ENCODE data around the gene ADCY3. TPM values are rescaled to one million over a fixed set of nuclear protein-coding genes. Genes with fewer than 3 reads are reported as not detected.
A peak's percentile ranks its signal among the peaks of the same experiment; 100 is the strongest.

Gene ADCY3
- total and polyA plus RNA-seq, 9 of the 15 experiments (the other 6 are each of a cell fraction or from before 2014, with no cell fraction given), result 1.5 to 54.8 (median 26.3) TPM

DNA sequence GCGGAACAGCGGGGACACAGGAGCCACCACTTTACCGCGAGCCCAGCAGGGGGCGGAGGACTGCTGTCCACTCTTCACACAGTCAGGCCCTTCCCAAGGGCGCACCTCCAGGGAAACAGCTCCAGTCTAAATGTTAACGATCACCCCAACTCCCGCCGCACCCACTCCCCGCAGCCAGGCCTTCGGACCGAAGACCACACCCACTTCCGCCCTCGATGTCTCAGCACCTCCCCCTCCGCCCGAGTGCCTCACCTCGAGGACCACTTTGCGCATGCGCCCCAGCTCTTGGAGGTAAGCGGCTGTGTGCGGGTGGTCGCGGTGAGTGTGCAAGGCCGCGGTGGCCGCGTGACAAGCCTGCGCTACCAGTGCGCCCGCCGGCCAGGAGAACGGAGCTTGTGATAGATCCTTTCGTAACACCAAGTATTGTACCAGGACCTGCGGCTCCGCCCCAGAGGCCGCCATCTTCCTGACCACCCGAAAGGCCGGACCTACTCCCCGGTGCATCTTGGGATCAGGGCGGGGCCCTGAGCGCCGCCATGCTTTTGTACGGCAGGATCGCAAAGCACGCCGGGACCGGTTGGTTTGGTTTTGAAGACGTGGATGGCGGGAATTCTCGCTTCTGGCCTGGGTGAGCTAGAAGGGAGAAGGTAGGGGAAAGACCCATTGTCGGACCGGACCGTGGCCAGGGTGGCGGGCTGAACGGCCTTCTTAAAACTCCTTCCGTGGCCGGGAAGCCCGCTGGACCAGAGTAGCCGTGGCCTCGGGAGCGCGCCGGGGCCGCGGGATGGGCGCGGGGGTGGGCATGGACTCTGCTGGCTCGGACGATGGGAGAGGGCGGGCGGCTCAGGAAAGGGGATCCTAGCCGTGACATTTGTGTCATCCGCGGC, 126.9 kb downstream of the ADCY3 start, which contains the start of the genes CENPO and PTRHD1 (continued):
- TF ChIP-seq, protein P1, sequence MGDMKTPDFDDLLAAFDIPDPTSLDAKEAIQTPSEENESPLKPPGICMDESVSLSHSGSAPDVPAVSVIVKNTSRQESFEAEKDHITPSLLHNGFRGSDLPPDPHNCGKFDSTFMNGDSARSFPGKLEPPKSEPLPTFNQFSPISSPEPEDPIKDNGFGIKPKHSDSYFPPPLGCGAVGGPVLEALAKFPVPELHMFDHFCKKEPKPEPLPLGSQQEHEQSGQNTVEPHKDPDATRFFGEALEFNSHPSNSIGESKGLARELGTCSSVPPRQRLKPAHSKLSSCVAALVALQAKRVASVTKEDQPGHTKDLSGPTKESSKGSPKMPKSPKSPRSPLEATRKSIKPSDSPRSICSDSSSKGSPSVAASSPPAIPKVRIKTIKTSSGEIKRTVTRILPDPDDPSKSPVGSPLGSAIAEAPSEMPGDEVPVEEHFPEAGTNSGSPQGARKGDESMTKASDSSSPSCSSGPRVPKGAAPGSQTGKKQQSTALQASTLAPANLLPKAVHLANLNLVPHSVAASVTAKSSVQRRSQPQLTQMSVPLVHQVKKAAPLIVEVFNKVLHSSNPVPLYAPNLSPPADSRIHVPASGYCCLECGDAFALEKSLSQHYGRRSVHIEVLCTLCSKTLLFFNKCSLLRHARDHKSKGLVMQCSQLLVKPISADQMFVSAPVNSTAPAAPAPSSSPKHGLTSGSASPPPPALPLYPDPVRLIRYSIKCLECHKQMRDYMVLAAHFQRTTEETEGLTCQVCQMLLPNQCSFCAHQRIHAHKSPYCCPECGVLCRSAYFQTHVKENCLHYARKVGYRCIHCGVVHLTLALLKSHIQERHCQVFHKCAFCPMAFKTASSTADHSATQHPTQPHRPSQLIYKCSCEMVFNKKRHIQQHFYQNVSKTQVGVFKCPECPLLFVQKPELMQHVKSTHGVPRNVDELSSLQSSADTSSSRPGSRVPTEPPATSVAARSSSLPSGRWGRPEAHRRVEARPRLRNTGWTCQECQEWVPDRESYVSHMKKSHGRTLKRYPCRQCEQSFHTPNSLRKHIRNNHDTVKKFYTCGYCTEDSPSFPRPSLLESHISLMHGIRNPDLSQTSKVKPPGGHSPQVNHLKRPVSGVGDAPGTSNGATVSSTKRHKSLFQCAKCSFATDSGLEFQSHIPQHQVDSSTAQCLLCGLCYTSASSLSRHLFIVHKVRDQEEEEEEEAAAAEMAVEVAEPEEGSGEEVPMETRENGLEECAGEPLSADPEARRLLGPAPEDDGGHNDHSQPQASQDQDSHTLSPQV (IDR thresholded peaks at IDR 0.05), result peak; percentile 30
- TF ChIP-seq, protein P2, sequence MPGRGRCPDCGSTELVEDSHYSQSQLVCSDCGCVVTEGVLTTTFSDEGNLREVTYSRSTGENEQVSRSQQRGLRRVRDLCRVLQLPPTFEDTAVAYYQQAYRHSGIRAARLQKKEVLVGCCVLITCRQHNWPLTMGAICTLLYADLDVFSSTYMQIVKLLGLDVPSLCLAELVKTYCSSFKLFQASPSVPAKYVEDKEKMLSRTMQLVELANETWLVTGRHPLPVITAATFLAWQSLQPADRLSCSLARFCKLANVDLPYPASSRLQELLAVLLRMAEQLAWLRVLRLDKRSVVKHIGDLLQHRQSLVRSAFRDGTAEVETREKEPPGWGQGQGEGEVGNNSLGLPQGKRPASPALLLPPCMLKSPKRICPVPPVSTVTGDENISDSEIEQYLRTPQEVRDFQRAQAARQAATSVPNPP (IDR thresholded peaks at IDR 0.05; ENCODE audit: borderline replicate concordance, insufficient read depth, insufficient read length), result no peak
- TF ChIP-seq JUNB (CRISPR knock-in tag; conservative IDR thresholded peaks at IDR 0.05), result no peak
- TF ChIP-seq, protein P3, sequence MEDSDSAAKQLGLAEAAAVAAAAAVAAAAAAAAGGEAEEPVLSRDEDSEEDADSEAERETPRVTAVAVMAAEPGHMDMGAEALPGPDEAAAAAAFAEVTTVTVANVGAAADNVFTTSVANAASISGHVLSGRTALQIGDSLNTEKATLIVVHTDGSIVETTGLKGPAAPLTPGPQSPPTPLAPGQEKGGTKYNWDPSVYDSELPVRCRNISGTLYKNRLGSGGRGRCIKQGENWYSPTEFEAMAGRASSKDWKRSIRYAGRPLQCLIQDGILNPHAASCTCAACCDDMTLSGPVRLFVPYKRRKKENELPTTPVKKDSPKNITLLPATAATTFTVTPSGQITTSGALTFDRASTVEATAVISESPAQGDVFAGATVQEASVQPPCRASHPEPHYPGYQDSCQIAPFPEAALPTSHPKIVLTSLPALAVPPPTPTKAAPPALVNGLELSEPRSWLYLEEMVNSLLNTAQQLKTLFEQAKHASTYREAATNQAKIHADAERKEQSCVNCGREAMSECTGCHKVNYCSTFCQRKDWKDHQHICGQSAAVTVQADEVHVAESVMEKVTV (CRISPR knock-in tag; IDR thresholded peaks at IDR 0.05), result peak; percentile 64; the same call in 1 of the 2 replicates
- TF ChIP-seq NBN (IDR thresholded peaks at IDR 0.05; ENCODE audit: low read depth), result peak; percentile 53; the same call in 1 of the 2 replicates
- TF ChIP-seq XRCC4 (IDR thresholded peaks at IDR 0.05; ENCODE audit: extremely low read depth, insufficient read depth, insufficient read length), result no peak
- no peak for TF ChIP-seq SRSF9 (IDR thresholded peaks at IDR 0.05; ENCODE audit: borderline replicate concordance, low read depth, low read length)
- TF ChIP-seq HDAC8 (tag; IDR thresholded peaks at IDR 0.05), result 0 out of 2 replicates have a peak, but pooled peaks have one; percentile 31
- no peak for TF ChIP-seq SLC30A9 (CRISPR knock-in tag; IDR thresholded peaks at IDR 0.05)
- TF ChIP-seq, protein P4, sequence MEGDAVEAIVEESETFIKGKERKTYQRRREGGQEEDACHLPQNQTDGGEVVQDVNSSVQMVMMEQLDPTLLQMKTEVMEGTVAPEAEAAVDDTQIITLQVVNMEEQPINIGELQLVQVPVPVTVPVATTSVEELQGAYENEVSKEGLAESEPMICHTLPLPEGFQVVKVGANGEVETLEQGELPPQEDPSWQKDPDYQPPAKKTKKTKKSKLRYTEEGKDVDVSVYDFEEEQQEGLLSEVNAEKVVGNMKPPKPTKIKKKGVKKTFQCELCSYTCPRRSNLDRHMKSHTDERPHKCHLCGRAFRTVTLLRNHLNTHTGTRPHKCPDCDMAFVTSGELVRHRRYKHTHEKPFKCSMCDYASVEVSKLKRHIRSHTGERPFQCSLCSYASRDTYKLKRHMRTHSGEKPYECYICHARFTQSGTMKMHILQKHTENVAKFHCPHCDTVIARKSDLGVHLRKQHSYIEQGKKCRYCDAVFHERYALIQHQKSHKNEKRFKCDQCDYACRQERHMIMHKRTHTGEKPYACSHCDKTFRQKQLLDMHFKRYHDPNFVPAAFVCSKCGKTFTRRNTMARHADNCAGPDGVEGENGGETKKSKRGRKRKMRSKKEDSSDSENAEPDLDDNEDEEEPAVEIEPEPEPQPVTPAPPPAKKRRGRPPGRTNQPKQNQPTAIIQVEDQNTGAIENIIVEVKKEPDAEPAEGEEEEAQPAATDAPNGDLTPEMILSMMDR (IDR thresholded peaks at IDR 0.05 in 2 of 3, conservative IDR thresholded peaks at IDR 0.05 in 1 of 3; ENCODE audit: insufficient read depth in 2 of 3, low read depth in 1 of 3, low read length in 3 of 3), result peak; percentile 82 to 87 (median 85)
- peak; percentile 88 for TF ChIP-seq TAF7 (tag; IDR thresholded peaks at IDR 0.05)
- TF ChIP-seq TCF7L2 (IDR thresholded peaks at IDR 0.05; ENCODE audit: low read depth, low read length), result peak; percentile 92
- TF ChIP-seq PRPF4 (IDR thresholded peaks at IDR 0.05; ENCODE audit: insufficient read depth, low read depth, low read length, poor library complexity, severe bottlenecking), result no peak
- no peak for TF ChIP-seq ZNF696 (CRISPR knock-in tag; conservative IDR thresholded peaks at IDR 0.05)
- TF ChIP-seq, protein P5, sequence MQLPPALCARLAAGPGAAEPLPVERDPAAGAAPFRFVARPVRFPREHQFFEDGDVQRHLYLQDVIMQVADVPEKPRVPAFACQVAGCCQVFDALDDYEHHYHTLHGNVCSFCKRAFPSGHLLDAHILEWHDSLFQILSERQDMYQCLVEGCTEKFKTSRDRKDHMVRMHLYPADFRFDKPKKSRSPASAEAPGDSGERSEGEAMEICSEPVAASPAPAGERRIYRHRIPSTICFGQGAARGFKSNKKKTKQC (CRISPR knock-in tag; IDR thresholded peaks at IDR 0.05), result peak; percentile 78
- TF ChIP-seq TFAM (CRISPR knock-in tag; conservative IDR thresholded peaks at IDR 0.05), result no peak
- TF ChIP-seq FOSL1 (tag; conservative IDR thresholded peaks at IDR 0.05), result no peak; the same call in 1 of the 2 replicates
